Activated CD4-positive, alpha-beta memory T cell treated with anti-CD3 and anti-CD28 coated beads, Interleukin-2, amount 10 ng/mL, durations not matched to agents 7 days and 5 days (primary cell): ENCODE results near the gene SELENOO. TPM values are rescaled to one million over a fixed set of nuclear protein-coding genes. Genes with fewer than 3 reads are reported as not detected.

ENCODE experiments used
- CTCF ChIA-PET: fragments of 350-600 bp; sonication (Branson Sonifier 250); formaldehyde crosslinking; loops from one replicate; lab custom pipeline; 2021; ENCODE audit warnings: antibody characterized with exemption, inconsistent platforms; lab: Charles Lee
- POLR2A ChIA-PET: fragments of 350-600 bp; sonication (Branson Sonifier 250); formaldehyde crosslinking; loops from one replicate; lab custom pipeline; 2021; ENCODE audit warnings: antibody characterized with exemption; lab: Charles Lee
- DNase-seq: peaks from one replicate; pipeline ENCODE4 v3.0.0-alpha.2; 2020
- H3K27ac Mint-ChIP-seq: one replicate; pipeline ENCODE4 v1.8.0; 2021; ENCODE audit warnings: mild to moderate bottlenecking, mixed read lengths
- H3K27me3 Mint-ChIP-seq: one replicate; pipeline ENCODE4 v1.8.0; 2021; ENCODE audit warnings: mixed read lengths
- H3K36me3 Mint-ChIP-seq: one replicate; pipeline ENCODE4 v1.8.0; 2021; ENCODE audit warnings: low read depth, mixed read lengths
- H3K4me1 Mint-ChIP-seq: one replicate; pipeline ENCODE4 v1.8.0; 2021; ENCODE audit warnings: mixed read lengths
- H3K4me3 Mint-ChIP-seq: one replicate; pipeline ENCODE4 v1.8.0; 2021; ENCODE audit warnings: mild to moderate bottlenecking, mixed read lengths
- H3K9me3 Mint-ChIP-seq: one replicate; pipeline ENCODE4 v1.8.0; 2021; ENCODE audit warnings: mixed read lengths
- total RNA-seq, 2 experiments: library from RNA; stranded (reverse); gene quantifications; one replicate each; pipeline ENCODE4 v1.2.3, GENCODE V29; 2021

SELENOO gene
- total RNA-seq, 2 experiments from 2014 or later = 21.5 TPM

DNA sequence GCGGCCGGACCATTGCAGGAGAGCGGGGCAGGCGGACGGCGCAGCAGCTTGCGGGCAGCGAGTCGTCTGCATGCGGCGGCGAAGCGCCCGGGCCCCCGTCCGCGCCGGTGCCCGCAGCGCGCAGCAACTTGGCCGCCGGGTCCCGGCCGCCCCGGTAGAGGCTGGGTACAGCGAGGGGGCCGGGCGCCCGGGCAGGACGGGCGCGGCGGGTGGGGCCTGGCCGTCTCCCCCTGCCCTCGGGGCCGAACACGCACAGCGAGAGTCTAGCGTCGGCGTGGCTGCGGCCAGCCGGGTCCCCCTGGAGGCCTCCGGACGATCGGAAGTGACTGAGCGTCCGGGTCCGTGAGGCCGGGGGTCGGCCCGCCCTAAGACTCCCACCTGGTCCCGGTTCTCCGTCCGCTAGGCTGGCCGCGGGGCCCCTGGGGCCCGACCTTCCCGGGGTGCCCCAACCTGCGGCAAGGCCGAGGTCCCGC, 15.9 kb upstream of the SELENOO start:
- ChIA-PET CTCF (interaction anchor here (1.2 kb wide), 1 partner anchor 36 kb away, joined by 3 read pairs; no protein-coding TSS in a partner anchor), POLR2A (interaction anchor here (1.1 kb wide), 1 partner anchor 12 kb away, joined by 3 read pairs; no protein-coding TSS in a partner anchor)
- Mint-ChIP-seq H3K4me3 (peak overlapping the region; percentile 73), H3K36me3 (peaks cover 15% of the 10 kb centered on the region), H3K9me3 (no peaks in the 10 kb centered on the region), H3K4me1 (peaks cover 38% of the 10 kb centered on the region), H3K27ac (no peak overlapping the region), H3K27me3 (no peaks in the 10 kb centered on the region)
- no peak for DNase-seq

DNA sequence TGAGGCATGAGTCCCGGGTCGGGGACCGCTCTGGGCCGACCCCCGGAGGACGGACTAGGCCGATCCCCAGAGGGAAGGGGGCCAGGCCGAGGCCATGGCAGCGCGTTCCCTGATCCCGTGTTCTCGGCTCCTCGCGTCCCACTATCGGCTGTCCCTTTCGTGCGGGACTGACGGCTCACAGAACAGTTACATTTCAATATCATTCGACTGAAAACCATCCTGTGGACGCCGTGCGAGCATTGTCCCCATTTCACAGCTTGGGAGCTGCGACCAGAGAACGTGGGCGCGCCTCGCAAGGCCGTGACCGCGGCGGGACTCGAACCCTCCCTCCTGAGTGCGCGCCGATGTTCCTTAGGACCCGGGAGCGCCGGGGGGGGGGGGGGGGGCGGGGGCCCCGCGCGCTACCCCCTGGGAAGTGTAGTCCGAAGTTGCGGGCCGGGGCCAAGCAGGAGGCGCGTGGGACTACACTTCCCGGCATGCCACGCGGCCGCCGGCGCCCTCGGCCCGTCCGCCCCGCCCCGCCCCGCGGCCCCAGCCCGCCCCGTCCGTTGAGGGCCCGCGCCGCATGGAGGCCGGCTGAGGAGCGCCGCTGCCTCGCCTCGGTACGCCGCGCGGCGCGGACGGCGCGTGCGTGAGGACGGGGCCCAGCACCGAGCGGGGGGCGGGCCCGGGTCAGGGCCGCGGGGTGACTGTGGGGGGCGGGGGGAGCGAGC, 15.3 kb upstream of the SELENOO start, which contains the start of gene TRABD:
Gene TRABD (plus strand): TSS at position 539 of the 713 bp plus-strand sequence. CDS start 7,148 bp downstream, outside the sequence.
- H3K4me3 Mint-ChIP-seq = peak within 1 kb of the TSS; percentile 96
- DNase-seq = peak; percentile 92
- ChIA-PET POLR2A (no interaction called here), CTCF (no interaction called here)
- peaks cover 38% of the 10 kb centered on the region for H3K4me1 Mint-ChIP-seq
- no peaks in the 10 kb centered on the region for H3K9me3 Mint-ChIP-seq
- peaks cover 15% of the 10 kb centered on the region for H3K36me3 Mint-ChIP-seq
- no peaks in the 10 kb centered on the region for H3K27me3 Mint-ChIP-seq
- H3K27ac Mint-ChIP-seq = peak within 1 kb of the TSS; percentile 92

DNA sequence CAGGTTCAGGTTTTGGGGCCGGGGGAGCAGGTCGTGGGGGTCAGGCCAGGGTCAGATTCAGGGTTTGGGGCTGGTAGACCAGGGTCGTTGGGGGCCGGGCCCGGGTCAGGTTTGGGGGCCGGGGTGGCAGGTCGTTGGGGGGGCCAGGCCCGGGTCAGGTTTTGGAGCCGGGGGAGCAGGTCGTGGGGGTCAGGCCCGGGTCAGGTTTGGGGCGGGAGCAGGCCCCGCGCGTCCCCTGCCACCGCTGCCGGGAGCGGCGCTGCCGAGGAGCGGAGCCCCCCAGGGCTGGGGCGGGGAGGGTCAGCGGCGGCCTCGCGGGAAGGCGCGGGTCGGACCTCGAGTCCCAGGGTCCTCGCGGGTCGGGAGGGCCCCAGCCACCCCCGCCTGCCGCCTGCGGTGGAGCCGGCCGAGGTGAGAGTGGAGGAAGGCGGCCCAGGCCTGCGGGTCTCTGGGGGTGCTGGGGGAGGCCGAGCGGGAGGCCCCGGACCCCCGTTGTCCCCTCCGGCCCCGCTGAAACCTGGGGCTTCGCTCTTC, 14.6 kb upstream of the SELENOO start:
- H3K36me3 Mint-ChIP-seq = peaks cover 16% of the 10 kb centered on the region
- POLR2A ChIA-PET = interaction anchor here (0.8 to 1.8 kb wide), 4 partner anchors 23 to 397 kb away, joined by 3 to 6 read pairs (median 4); partner anchors contain the start of genes CHKB and SCO2
- peak overlapping the region; percentile 96 for H3K4me3 Mint-ChIP-seq
- no peak for DNase-seq
- peak overlapping the region; percentile 92 for H3K27ac Mint-ChIP-seq
- H3K4me1 Mint-ChIP-seq = peaks cover 40% of the 10 kb centered on the region
- H3K27me3 Mint-ChIP-seq = no peaks in the 10 kb centered on the region
- CTCF ChIA-PET = interaction anchor here (1.6 kb wide), 1 partner anchor 340 kb away, joined by 3 read pairs; no protein-coding TSS in a partner anchor
- H3K9me3 Mint-ChIP-seq = no peaks in the 10 kb centered on the region

DNA sequence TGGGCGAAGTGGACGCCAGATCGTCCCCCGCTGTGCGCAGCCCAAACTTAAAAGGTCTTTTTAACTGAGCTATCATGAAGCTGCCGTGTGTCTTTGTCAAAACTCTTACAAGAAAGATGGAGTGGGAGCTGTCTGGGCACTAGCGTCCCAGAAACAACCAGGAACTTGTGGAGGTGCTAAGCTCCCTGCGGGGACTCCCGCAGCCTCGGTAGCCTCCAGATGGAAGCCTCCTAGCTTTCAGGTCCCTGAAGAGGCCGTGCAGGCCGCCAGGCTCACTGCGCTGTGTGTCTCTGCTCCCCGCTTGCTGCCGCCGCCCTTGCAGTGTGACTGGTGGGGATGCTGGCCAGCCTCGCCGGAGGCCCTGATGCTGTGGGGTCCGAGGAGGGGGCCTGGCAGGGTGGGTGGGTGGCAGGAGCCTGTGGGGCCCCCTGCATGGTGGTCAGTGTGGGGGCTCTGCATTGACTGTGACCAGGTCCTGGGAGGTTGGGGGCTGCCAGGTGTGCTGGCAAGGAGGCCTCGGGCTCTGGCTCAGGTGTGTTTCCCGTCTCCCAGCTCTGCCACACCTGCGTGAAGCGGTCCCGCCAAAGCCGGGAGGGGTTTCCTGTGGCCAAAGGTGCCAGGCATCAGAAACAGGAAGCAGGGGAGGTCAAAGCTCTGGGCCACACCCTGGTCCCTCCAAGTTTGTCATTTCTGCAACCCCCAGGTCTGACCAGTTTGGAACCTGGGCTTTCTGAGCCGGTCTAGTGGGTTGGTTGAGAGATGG, 13.9 kb upstream of the SELENOO start:
- DNase-seq = peak; percentile 36
- POLR2A ChIA-PET = interaction anchor here (0.8 to 1.8 kb wide), 6 partner anchors 20 to 396 kb away, joined by 3 to 6 read pairs (median 4); partner anchors contain the start of genes CHKB, HDAC10 and SCO2
- Mint-ChIP-seq H3K36me3 (peaks cover 23% of the 10 kb centered on the region), H3K27ac (peak overlapping the region; percentile 92), H3K4me3 (peak overlapping the region; percentile 96), H3K9me3 (no peaks in the 10 kb centered on the region), H3K4me1 (peaks cover 47% of the 10 kb centered on the region), H3K27me3 (no peaks in the 10 kb centered on the region)
- CTCF ChIA-PET = interaction anchor here (0.8 to 1.6 kb wide), 4 partner anchors 9 to 339 kb away, joined by 3 to 5 read pairs (median 3); no protein-coding TSS in a partner anchor

DNA sequence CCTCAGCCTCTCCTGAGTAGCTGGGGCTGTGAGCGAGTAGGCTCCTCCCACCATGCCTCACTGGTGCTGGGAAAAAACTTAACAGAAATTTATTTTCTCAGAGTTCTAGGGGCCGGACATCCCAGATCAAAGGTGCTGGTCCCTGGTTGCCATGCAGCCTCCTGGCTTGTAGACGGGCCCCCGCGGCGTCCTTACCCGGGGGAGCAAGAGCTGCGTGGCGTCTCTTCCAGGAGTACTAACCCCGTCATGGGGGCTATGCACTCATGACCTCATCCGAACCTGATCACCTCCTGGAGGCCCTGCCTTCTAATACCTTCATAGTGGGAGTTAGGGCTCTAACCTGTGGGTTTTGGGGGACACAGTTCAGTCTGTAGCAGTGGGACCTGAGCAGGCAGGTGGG, 12.5 kb upstream of the SELENOO start:
- H3K27ac Mint-ChIP-seq = peak overlapping the region; percentile 95
- H3K4me3 Mint-ChIP-seq = peak overlapping the region; percentile 10

DNA sequence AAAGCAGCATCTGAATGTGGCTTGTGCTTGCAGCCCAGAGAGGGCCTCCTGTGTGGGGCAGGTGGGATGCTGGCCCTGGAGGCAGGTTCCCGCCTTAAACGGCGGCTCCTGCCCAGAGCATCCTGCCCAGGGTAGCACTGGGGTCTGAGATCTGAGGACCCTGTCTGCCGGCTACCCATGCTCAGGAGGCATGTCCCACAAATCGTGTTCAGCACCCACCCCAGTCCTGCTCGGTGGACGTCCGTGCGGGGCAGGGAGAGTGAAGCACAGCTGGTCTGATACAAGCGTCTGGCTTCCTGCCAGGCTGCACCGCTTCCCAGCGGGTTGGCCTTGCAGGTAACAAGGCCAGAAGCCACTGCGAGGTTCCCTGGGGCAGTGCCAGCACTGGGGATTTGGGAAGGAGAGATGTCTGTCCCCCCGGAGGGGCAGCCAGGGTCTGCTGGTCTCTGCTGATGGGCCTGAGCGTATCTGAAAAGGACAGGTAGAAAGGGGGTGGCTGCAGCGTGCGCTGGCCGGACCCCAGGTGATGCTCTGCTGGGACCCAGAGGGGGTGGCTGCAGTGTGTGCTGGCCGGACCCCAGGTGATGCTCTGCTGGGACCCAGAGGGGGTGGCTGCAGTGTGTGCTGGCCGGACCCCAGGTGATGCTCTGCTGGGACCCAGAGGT, 11.5 kb upstream of the SELENOO start:
- POLR2A ChIA-PET = interaction anchor here (1.6 to 3.6 kb wide), 8 partner anchors 10 to 432 kb away, joined by 5 to 26 read pairs (median 12); partner anchors contain the start of genes SCO2 and SELENOO
- peaks cover 35% of the 10 kb centered on the region for H3K36me3 Mint-ChIP-seq
- CTCF ChIA-PET = interaction anchor here (2.2 kb wide), 1 partner anchor 41 kb away, joined by 6 read pairs; no protein-coding TSS in a partner anchor
- no peaks in the 10 kb centered on the region for H3K9me3 Mint-ChIP-seq
- H3K27me3 Mint-ChIP-seq = no peaks in the 10 kb centered on the region
- peak overlapping the region; percentile 95 for H3K27ac Mint-ChIP-seq
- H3K4me3 Mint-ChIP-seq = peak overlapping the region; percentile 79
- H3K4me1 Mint-ChIP-seq = peaks cover 57% of the 10 kb centered on the region
- no peak for DNase-seq

More for the DNA sequence above, 12.5 kb upstream of the SELENOO start:
- Mint-ChIP-seq H3K4me1 (peaks cover 59% of the 10 kb centered on the region), H3K9me3 (no peaks in the 10 kb centered on the region), H3K27me3 (no peaks in the 10 kb centered on the region), H3K36me3 (peaks cover 35% of the 10 kb centered on the region)
- no peak for DNase-seq
- CTCF ChIA-PET = interaction anchor here (1.3 kb wide), 1 partner anchor 56 kb away, joined by 3 read pairs; no protein-coding TSS in a partner anchor
- POLR2A ChIA-PET = no interaction called here

DNA sequence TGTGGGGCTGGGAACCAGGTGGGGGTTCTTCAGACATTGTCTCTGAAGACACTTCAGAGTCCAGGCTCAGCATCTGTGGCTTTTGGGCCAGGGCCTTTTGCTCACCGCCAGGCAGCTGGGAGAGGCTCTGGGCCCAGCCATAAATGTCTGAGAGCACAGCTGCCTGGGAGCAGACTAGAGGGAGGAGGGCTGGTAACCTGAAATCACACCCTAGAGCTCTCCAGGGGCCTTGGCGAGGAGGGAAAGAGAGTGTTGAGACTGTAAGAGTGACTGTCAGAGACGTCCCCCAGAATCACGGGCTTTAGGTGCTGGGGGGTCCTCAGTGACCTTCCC, 11.0 kb upstream of the SELENOO start:
- DNase-seq = no peak
- Mint-ChIP-seq H3K36me3 (peaks cover 36% of the 10 kb centered on the region), H3K4me3 (peak overlapping the region; percentile 79), H3K27me3 (no peaks in the 10 kb centered on the region), H3K27ac (peak overlapping the region; percentile 95), H3K4me1 (peaks cover 55% of the 10 kb centered on the region), H3K9me3 (no peaks in the 10 kb centered on the region)
- POLR2A ChIA-PET = interaction anchor here (0.9 to 3.6 kb wide), 13 partner anchors 9 to 432 kb away, joined by 4 to 26 read pairs (median 9); partner anchors contain the start of genes HDAC10, SCO2, SELENOO and TUBGCP6
- CTCF ChIA-PET = interaction anchor here (2.2 kb wide), 1 partner anchor 41 kb away, joined by 6 read pairs; no protein-coding TSS in a partner anchor

DNA sequence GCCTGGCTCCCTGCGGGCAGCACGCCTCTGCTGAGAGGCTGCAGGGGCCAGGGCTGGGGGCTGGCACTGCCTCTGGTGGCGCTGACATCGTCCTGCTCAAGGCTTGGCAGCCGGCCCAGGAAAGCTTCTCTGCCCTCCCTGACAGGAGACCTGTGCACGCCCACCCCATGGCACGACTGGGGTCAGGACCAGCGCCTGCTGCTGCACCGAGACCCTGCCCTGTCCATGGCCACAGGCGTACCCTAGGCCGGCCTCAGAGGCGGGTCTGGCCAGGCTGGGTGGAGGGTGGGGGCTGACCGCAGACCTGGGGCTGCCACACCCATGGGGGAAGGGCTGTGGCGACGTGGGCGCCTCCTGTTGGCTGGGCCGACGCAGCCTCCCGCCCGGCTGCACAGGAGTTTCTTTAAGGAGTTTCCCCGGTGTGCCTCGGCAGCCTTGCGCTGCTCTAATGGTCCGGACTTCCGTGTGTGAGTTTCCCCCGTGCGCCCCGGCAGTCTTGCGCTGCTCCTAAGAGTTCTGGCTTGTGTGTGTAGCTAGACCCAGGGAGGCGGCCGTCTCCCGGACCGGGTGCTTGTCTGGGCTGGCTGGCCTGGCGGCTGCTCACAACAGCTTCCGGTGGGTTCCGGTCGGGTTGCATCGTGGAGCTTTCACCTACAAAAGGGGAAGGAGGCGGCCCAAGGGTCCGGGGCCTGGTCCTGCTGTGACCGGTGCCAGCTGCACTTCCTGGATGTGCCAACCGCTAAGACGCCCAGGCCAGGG, 10.4 kb upstream of the SELENOO start:
- H3K4me3 Mint-ChIP-seq = peak overlapping the region; percentile 79
- no peaks in the 10 kb centered on the region for H3K9me3 Mint-ChIP-seq
- no peaks in the 10 kb centered on the region for H3K27me3 Mint-ChIP-seq
- peaks cover 41% of the 10 kb centered on the region for H3K36me3 Mint-ChIP-seq
- ChIA-PET POLR2A (interaction anchor here (0.7 to 3.6 kb wide), 27 partner anchors 9 to 431 kb away, joined by 3 to 26 read pairs (median 6); partner anchors contain the start of genes HDAC10, SCO2, SELENOO and TUBGCP6), CTCF (interaction anchor here (1.0 to 2.2 kb wide), 7 partner anchors 10 to 355 kb away, joined by 3 to 7 read pairs (median 3); partner anchors contain the start of genes KLHDC7B and SCO2)
- peaks cover 57% of the 10 kb centered on the region for H3K4me1 Mint-ChIP-seq
- peak; percentile 87 for DNase-seq
- peak overlapping the region; percentile 95 for H3K27ac Mint-ChIP-seq

DNA sequence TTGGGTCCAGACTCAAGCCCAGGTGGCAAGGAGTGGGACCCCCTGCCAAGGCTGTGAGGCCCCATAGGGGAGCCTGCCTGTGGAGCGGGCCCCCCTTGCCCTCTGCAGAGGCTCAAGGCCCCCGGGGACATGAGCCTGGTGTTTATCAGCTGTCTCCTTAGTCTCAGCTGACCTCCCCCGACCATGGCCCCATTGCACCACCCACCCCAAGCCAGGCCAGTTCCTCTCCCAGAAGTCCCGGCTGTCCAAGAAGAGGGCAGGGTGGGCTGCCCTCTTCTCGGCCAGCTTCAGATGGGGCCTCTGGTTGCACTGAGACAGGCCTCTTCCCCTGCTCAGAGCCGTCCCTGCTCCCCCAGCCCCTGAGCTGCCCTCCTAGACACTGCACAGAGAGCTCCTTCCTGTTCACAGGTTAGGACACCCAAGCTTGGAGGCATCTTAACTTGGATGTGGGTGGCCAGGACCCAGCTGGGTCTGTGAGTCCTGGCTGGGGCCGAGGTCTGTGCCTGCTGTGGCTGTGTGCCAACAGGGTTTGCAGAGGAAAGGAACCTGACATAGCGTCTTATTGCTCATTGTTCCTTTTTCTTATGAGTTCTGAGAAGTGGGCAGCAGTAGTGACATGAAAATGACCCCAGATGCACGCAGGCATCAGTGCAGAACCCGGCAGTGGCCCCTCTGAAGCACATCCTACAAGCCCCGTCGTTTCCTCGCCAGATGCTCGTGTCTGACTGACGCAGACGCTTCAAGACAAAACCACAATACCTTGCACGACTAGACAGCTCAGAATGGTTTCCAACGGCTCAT, 9.7 kb upstream of the SELENOO start:
- Mint-ChIP-seq H3K9me3 (no peaks in the 10 kb centered on the region), H3K27me3 (no peaks in the 10 kb centered on the region), H3K4me3 (peak overlapping the region; percentile 79), H3K4me1 (peaks cover 55% of the 10 kb centered on the region), H3K36me3 (peaks cover 43% of the 10 kb centered on the region), H3K27ac (peak overlapping the region; percentile 95)
- ChIA-PET CTCF (interaction anchor here (1.0 to 2.2 kb wide), 9 partner anchors 11 to 354 kb away, joined by 3 to 9 read pairs (median 3); partner anchors contain the start of genes KLHDC7B and SCO2), POLR2A (interaction anchor here (0.7 to 3.6 kb wide), 29 partner anchors 8 to 431 kb away, joined by 3 to 26 read pairs (median 6); partner anchors contain the start of genes HDAC10, SCO2, SELENOO and TUBGCP6)
- peak; percentile 82 for DNase-seq

DNA sequence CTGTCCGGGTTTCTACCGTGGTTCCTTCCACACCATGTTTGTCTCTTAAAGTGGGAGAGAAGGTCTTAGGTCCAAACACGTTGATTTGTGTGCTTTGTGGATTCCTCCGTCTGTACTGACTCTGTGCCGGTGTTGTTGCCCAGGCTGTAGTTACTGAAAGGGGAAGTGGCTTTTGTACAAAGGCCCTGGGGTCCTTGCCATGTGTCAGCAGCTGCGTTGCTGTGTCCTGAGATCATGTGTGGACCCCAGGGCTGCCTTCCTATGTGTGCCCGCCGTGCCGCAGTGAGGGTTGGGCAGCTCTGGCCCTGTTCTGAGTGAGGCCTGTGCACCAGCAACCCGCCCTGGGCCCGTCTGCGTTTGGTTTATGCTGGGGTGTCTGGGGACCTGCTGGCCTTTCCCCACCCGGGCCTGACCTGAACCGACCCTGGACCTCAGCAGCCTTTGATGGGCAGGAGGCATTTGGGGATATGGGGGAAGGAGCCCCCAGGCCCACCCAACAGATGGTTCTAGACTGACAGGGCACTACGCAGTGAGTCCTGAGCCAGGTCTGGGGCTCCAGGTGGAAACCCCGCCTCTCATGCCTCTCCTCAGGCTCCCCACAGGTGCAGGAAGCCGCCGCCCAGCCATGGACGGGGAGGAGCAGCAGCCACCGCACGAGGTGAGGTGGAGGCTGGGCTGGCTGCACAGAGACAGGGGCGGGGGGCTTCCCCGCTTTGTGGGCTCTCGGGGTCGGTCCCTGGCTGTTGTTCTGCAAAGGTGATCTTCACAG, 8.2 kb upstream of the SELENOO start:
- Mint-ChIP-seq H3K27ac (peak overlapping the region; percentile 95), H3K9me3 (no peaks in the 10 kb centered on the region), H3K27me3 (no peaks in the 10 kb centered on the region), H3K4me3 (peak overlapping the region; percentile 79), H3K36me3 (peaks cover 36% of the 10 kb centered on the region), H3K4me1 (peaks cover 48% of the 10 kb centered on the region)
- CTCF ChIA-PET = interaction anchor here (1.3 to 2.0 kb wide), 2 partner anchors 14 to 48 kb away, joined by 3 to 9 read pairs; no protein-coding TSS in a partner anchor
- POLR2A ChIA-PET = interaction anchor here (1.3 to 3.6 kb wide), 5 partner anchors 9 to 347 kb away, joined by 3 to 26 read pairs (median 14); partner anchors contain the start of genes HDAC10, SCO2 and SELENOO
- peak; percentile 50 for DNase-seq
